ENCODE data around the gene INPP4A. TPM values are rescaled to one million over a fixed set of nuclear protein-coding genes. Genes with fewer than 3 reads are reported as not detected.

Gene INPP4A
- polyA plus RNA-seq, 1 donor, result 12.5 TPM

DNA sequence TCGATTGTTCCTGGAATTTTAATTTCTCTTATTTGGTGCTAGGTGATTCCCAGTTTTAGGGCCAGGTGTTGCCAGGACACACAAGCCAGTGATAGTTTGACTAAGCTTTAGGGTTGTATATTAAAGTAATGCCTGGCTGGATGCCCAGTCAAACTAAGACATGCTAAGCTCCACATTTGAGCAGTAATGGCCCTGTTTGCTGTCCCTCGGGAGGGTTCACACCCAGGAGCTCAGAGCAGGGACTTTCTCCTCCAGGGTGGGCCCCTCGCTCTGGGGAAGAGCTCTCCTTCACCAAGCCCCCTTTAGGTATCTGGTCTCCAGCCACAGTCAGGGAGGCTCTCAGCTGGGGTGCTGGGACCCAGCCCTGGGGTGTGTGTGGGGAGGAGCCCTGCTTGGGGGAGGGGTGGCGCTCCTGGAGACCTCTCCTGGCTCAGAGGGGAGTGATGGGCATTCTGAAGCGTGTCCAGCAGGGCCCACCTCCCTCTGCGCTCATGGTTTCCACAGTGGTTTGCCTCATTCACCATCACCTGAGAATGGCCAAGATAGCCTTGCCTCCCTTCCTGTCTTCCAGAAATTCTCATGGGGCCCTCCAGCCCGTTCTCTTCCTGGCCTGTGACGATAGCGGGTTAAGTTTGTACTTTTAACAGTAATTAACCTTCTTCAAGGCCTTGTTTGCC, 31.7 kb downstream of the INPP4A start:
- DNase-seq, result no peak

DNA sequence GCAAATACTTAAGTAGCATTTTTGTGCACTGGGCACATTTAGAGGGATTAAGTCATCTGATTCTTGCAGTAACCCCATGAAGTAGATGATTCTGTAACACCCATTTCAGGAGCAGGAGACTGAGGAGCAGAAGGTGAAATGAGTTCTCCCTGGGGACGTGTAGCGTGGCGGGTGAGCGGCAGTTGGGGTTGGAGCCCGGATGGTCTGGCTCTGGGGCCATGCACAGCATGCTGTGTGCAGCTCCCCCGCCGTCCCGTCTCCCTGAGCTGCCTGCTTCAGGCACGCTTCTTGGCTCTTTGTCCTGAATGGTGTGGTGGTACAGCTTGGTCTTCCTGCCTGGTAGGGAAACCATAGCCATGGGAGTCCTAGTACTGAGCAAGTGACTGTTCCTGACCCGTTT, 32.4 kb downstream of the INPP4A start:
- DNase-seq, result no peak

DNA sequence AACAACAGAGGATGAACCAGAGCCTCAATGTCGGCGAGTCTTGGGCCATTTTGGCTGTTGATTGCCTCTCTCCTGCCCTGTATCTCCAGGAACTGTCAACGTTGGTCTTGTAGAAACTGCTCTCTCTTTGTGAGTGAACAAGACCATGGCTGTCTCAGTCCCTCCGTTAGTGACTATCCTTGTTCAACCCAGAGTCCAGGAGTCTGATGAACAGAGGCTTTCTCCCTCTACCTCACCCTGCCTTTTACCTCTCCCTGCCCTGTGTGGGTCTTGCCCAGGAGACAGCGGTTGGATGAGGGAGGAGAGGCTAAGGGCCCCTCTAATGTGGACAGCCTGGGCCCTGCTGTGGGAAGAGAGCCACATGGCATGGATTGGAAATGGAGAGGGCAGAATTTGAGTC, 32.8 kb downstream of the INPP4A start:
- no peak for DNase-seq

DNA sequence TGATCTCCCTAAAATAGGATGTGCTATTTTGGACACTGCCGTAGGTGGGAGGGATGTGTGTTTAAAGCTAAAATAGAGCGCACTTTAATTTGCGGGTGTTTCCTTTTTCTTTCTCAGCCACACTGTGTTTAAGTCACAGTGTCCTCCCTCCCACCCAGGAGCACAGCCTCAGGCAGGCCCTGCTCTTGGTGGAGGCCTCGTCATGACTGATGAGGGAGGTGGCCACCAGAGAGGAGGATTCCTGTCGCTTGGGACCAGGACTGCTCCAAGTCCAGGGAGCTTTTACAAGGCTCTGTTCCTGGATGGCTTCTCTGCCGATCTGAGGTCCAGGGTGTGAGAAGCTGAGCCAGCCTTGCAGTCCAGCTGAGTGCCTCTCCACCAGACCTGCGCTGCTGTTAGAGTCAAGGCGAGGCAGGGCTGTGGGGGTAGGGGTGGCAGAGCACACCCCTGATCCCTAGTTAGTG, 33.5 kb downstream of the INPP4A start:
- no peak for DNase-seq

DNA sequence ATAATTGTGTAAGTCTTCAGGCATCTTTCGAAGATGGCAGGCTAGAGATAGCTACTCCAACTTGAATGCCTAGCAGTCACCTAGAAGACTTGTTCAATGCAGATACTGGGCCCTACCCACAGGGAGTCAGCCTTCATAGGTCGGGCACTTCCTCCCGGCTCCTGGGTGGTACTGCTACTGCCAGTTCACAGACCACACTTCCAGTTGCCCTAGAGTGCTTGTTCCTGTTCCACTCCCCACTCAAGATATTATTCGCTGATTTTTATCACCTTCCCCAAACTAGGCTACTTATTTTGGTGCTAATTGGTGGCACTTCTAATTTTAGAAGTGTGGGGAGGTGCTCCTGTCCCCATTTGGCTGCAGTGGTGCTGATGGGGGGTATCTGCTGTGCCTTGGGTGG, 34.2 kb downstream of the INPP4A start:
- DNase-seq, result no peak

DNA sequence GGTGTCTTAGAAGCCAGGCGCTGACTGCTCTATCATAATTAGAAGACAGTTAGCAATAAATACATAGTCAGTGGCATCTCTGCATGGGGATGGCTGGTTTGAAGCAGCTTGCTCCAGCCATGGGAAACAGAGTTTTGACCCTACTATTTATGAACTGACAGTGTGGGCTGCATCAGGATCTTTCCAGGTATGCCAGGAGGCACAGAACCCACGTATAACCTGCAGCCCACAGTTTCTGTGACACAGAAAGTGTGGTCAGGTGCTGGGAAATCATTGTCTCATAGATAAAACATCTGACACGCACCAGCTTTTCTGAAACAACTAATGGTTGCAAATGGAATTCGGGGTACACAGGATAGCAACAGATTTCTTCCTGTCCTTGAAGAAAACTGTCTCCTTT, 34.7 kb downstream of the INPP4A start:
- no peak for DNase-seq

DNA sequence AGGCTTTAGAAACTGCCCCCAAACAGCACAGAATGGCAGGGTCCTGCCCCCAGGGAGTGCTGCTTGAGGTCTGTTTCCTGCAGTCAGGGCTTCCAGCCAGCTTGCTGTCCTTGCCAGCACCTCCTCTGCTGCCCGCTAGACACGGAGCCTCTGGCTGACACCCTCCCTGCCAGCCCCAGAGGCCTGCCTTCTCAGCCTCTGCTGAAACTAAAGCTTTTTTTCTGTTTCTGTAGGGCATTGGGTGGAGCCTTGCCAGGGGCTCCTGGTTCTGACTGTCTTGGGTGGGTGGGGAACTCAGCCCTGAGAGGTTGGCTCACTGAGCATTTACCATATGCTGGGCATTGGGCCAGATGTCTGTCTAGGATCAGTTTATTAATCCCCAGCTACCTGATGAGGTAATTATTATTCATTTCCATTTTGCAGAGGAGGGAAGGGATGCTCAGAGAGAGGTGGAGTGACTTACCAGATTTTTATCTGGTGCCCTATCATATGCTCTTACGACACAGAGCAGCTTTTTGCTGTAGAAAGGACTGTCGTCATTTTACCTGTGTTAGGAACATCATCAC, 35.4 kb downstream of the INPP4A start:
- DNase-seq, result peak; percentile 36

DNA sequence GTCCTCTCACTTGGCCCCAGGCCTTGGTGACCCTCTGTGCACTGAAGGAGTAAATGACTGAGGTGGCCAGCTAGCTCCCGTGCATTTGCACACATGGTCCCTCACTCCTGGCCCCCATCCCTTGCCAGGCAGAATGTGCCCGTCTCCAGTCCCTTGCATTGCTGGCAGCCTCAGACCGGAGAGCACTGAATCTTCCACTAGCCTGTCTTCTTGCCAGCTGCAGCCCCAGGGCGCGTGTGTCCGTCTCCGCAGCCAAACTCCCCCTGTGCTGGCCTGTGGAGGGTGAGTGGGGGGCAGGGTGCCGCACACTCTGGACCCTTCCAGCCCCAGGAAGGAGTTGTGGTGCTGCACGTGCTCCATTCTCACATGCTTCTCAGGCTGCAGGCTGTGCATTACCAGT, 35.9 kb downstream of the INPP4A start:
- DNase-seq, result no peak

DNA sequence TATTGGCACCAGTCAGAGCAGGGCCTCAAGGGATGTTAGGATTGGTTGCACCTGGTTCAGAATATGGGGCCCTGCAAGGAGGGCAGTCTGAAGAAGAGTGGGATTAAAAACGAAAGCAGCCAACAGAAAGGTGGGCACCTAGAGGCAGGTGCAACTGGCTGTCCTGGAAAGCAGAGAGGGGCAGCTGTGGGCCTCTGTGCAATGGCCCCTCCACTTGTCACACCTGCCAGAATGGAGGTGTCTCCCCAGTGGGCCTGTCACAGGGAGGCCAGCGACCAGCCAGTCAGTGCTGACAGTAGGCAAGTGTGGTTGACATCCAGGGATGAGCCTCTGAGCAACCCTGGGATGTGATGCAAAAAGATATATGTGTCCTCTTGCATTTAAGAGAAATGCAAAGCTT, 37.7 kb downstream of the INPP4A start:
- DNase-seq, result no peak

DNA sequence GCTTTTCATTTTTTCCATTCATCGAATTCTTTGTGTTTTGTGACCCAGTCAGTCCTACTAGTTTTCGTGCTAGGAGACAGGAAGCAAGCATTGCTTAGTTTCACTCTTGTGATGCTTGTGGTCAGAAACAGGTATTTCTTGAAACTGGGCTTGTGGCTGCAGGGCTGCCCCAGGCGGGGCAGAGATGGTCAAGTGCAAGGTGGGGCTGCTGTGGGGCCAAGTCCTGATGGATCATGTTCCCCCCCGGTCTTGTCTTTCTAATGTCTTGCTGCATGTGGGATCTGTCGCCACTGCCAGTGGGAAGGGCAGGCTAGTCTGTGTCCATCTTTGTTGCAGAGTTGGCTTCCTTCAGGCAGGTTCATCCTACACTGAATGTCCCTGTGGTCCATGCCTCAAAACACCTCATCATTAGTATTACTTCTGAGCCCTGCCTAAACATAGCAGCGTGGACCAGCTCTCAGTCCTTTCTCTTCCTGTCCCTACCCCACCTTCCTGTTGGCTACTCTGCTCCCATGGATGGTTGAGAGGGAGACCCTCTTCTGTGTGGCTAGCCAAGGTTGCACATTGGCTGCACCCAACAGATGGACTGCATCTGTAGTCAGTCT, 38.7 kb downstream of the INPP4A start:
- no peak for DNase-seq

DNA sequence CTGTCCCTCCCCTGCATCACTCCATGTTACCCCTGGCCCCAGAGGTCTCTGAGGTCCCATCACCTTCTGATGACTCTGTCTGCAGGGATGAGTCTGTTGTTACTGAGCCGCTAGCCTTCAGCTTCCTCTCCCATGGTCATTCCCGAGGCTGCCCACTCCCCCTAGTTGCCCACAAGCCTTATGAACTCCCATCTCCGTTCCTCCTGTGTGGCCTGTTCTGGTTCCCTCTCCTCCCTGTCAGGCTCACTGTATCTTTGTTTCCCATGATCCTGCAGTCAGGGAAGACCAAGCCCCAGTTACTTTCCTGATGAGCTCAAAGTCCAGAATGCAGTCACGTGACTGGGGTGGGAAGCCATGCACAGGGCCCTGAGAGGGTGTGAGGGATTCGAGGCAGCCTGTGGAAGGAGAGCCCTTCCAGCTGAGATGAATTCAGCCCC, 39.5 kb downstream of the INPP4A start:
- DNase-seq, result no peak

DNA sequence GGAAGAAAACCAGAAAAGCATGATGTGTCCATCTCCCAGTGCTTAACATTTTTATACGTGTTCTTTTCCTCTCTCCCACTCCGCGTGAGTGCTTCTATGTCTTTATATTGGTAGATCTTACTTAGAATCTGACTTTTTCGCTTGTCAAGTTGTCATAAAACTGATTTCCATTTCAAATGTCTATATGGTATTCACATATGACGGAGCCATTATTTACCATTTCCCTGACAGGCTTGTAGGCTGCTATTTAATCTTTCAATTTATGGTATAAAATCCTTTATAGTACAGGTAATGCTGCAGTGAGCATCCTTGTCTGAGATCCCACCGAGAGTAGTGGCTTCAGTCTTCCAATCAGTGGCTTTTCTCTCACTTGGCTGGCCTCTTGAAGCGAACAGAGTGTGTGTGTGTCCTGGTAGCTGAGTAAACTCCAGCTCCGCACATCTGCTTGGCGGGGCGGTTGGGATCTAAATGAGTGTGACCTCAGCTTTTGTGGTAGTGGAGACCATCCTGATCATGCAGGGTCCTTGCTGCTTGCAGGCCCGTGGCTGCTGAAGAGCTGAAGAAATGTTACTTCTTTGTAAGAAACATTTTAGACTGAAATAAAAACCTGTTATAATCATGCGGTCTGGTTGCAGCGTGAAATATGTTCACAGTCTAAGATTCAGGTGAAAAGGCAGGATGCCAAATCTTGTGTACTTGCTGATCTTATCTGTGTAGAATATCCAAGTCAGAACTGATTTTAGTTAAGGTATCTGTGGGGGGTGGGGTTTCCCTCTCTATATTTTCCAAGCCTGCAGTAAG, 40.2 kb downstream of the INPP4A start:
- no peak for DNase-seq

DNA sequence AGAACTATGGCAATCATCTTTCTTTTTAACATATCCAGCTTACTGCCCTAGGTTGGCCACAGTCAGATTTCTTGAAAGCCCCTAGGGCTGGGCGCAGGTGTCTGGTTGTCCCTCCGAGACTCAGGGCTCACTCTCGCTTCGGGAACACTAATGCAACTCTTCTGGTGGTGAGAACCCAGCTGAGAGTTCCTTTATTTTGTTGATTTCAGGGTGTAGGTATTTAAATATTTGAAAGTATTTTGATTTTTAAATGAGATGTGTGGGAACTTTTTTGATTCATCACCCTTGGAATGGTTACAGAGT, 40.7 kb downstream of the INPP4A start:
- no peak for DNase-seq

DNA sequence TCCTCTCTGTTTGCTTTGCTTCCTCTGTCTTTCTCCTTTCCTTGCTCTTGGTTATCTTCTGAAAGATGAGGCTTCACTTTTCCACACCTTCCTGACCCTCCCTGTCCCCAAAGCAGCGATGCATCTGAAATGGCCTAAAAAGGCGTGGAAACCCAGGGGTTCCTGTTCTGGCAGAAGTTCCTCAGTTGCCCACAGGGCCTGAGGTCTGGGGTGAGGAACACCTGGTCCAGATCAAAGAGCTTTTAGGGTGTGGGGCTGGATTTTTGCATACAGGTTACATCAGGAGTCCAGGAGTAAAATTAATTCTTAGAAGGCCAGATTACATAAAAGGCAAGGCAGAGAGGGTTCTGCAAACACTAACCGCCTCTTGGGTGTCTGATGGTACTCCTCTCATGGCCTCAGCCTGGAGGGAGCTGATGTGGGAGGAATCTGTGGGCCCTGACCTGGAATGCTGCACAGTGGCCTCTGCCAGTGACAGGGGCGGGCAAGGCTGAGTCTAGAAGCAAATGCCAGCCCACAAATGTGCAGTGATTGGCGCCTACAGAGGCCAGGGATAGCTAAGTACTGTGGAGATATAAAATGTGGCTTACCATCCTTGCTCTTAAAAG, 41.8 kb downstream of the INPP4A start:
- no peak for DNase-seq

DNA sequence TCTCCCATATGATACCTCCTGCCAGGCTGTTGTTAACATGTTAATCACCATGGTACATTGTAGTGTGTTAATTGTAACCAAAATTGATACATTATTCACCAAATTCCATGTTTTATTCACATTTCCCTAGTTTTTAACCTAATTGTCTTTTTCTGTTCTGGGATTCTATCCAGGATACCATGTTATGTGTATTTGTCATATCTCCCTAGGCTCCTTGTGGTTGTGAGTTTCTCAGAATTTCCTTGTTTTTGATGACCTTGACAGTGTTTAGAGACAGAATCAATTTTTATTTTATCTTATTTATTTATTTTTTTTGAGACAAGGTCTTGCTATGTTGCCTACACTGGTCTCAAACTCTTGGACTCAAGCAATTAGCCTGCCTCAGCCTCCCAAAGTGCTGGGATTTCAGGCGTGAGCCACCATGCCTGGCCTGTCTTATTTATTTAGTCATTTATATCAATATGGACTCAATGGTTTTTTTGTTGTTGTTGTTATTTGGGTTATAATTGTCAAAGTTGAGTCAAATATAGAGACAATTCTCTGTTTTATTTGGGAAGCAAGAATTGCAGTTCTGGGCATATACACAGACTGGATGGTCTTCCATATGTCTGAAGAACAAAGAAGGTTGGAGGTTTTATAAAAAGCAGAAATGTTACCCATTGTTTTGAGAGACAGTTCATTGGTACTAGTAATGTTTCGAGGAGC, 42.6 kb downstream of the INPP4A start:
- DNase-seq, result no peak

DNA sequence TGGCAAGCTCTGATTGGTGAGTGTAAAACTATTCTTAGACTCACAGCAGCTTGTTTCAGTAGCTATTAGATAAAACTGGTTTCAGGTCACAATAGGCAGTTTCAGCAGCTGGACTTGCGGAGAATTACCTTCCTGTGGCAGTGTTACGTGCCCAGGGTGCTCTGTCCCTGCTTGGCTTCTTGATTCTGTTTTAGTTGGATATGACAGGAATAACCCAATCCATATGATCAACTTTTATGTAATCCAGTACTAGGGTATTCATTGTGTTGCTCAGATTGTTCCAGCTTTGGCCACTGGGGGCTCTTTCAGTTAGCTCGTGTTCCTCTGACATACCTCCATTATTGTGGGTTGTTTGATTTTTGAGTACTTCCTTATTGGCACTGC, 43.1 kb downstream of the INPP4A start:
- no peak for DNase-seq

DNA sequence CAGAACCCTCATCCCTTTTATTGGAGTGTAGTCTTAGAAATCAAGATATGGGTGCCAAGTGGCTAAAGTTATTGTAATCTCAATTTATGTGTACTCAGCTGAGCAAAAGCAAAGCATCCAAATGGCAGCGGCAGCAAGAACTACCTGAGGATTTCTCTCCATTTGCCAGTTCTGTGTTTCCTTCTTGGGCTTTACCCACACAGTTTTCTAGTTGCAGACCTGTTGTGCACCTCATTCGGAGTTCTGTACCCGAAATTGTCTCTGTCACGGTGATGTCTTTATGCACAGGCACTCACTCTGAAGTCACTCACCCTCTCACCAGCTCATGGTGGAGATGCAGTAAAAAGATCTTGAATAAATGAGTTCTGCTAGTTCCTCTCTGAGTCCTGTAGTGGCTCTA, 43.6 kb downstream of the INPP4A start:
- DNase-seq, result no peak

DNA sequence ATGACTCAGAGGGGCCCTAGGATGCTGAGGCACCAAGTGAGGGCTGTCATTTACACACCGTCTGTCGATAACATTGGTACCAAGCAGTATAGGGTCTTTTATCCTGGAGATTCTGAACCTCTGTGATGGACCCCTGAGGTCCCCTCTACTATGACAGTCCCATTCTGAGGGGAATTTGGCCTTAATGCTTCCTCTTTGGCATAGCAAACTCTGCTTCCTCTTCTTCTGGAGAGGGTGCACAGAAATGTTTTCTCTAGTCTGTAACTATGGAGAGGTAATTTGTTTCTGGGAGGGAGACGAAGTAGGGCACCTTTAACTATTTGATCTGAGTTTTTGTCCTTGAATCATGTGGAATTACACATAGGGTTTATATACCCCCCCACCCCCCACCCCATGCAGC, 44.8 kb downstream of the INPP4A start:
- DNase-seq, result no peak

DNA sequence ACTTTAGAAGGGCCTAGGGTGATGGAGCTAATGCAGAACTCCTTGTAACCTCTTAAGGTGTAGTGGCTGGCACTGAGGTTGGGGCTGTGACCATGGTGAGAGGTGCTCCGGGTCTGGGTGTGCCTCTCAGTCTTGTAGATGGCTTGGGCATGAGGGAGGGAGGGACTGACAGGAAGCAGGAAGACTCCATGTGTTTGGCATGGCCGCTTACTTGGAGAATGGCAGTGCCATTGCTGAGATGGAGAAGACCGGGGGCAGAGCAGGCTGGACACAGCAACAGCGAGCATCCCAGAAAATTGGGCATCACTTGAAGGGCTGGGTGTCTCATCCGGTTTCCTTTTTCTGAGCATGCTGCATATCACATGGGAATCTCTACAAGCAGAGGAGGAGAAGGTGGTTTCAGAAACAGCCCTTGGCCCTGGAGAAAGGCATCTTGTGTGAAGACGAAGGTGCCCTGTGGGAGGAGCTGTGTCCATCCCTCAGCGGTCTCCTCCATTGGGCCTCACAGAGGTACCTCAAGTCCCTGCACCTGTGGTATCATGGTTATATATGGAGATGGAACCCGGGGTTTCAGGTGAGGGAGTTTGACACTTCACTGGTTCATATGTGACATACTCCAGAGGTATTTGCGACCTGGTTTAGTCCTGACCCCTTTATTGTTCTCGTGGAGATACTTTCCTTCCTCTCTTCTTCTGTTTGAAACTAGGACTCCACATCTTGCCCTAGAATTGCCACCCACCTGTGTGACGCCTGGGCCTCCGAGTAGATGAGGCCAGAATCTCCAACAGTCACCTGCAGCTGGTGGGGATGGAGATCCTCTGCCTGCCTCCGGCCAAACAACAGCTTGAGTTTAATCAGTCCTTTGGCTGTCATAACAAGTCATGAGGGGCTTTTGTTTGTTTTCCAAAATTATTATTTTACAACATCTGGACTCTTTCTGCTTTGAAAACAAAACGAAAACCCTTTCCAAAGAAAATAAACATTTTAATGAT, 45.6 kb downstream of the INPP4A start:
- no peak for DNase-seq

DNA sequence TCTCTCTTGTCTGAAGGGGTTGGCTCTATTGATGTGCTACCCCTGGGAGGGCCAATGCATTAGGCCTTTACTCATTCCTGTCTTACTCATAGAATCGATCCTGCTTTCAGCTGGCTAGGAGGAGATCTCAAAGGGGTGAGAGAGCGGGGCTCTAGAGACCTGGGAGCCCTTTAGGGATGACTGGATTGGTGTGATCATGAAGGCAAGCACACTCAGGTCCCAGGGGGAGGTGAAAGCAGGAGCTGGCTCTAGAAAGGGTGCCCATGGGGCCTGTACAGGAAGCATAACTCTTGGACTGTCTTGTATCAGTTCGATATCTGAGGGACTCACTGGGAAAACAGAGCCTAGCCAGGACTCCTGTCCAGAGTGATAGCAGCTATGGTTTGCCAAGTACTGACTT, 47.8 kb downstream of the INPP4A start:
- no peak for DNase-seq

DNA sequence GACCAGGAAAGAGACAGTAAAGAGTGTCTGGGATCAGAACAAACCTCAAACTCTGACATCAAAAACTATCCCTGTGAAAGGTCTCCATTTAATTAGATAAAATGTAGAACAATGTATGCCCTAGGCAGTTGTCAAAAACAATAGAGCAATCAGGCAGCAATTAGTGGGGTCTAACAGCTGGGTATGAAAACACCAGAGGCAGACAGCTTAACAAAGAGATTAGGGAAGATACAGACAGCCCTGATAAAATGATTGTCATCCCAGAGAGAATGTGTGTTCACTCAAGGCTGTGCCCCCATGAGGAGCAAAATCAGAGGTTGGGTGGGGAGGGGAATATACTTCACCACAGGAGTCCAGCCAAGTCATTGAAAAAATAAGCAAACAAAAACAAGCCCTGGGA, 50.0 kb downstream of the INPP4A start:
- DNase-seq, result no peak
